Effector memory CD8-positive, alpha-beta T cell (primary cell): Measurements from ENCODE around the gene BPIFB4.

Source experiments
- ATAC-seq: fragments of 150-1000 bp; cut with Tn5 transposase; replicated peaks from 2 replicates; pipeline ENCODE4 v1.10.0; 2021; ENCODE audit warnings: mild to moderate bottlenecking, moderate library complexity
- DNase-seq, 3 experiments: peaks; one replicate each; pipeline ENCODE4 v3.0.0; 2021
- H3K27ac Mint-ChIP-seq, 2 donors: one replicate each; pipeline ENCODE4 v1.8.0; 2022; ENCODE audit warnings: mild to moderate bottlenecking in 2 of 2, mixed read lengths in 2 of 2, moderate library complexity in 2 of 2
- H3K27me3 Mint-ChIP-seq, 2 donors: one replicate each; pipeline ENCODE4 v1.8.0; 2022; ENCODE audit warnings: mixed read lengths in 2 of 2
- H3K36me3 Mint-ChIP-seq: one replicate; pipeline ENCODE4 v1.8.0; 2022; ENCODE audit warnings: mild to moderate bottlenecking, moderate library complexity, mixed read lengths; ENCODE audit not compliant: insufficient read depth
- H3K4me1 Mint-ChIP-seq, 2 donors: one replicate each; pipeline ENCODE4 v1.8.0; 2022; ENCODE audit warnings: low read depth in 2 of 2, mixed read lengths in 2 of 2
- H3K4me3 Mint-ChIP-seq, 2 donors: one replicate each; pipeline ENCODE4 v1.8.0; 2022; ENCODE audit warnings: mild to moderate bottlenecking in 2 of 2, mixed read lengths in 2 of 2, moderate library complexity in 2 of 2
- H3K9me3 Mint-ChIP-seq, 2 donors: one replicate each; pipeline ENCODE4 v1.8.0; 2022; ENCODE audit warnings: mixed read lengths in 2 of 2

Gene BPIFB4

GRCh38 chr20:33124261-33124660, 44.8 kb downstream of the BPIFB4 start:
- Mint-ChIP-seq H3K36me3 (no peaks in the 10 kb centered on the region), H3K9me3 (no peaks in the 10 kb centered on the region), H3K27me3 (peaks cover 32 to 55% of the 10 kb centered on the region in 2 donors), H3K4me3 (no peak overlapping the region), H3K4me1 (peaks cover 0 to 3% of the 10 kb centered on the region in 2 donors), H3K27ac (no peak overlapping the region)
- ATAC-seq (no peak), DNase-seq (no peak)

GRCh38 chr20:33124994-33125393, 45.6 kb downstream of the BPIFB4 start:
- no peak for ATAC-seq
- no peaks in the 10 kb centered on the region for H3K36me3 Mint-ChIP-seq
- no peak for DNase-seq
- no peak overlapping the region for H3K4me3 Mint-ChIP-seq
- H3K27ac Mint-ChIP-seq, result no peak overlapping the region
- peaks cover 37 to 62% of the 10 kb centered on the region in 2 donors for H3K27me3 Mint-ChIP-seq
- H3K9me3 Mint-ChIP-seq, result no peaks in the 10 kb centered on the region
- H3K4me1 Mint-ChIP-seq, result peaks cover 0 to 3% of the 10 kb centered on the region in 2 donors

- Mint-ChIP-seq H3K9me3 (no peaks in the 10 kb centered on the region), H3K4me3 (no peak overlapping the region), H3K4me1 (no peaks in the 10 kb centered on the region), H3K27me3 (peaks cover 37 to 65% of the 10 kb centered on the region in 2 donors), H3K36me3 (no peaks in the 10 kb centered on the region), H3K27ac (no peak overlapping the region)
- ATAC-seq, result no peak
- DNase-seq, result no peak
These were observed 46.5 kb downstream of the BPIFB4 start for GRCh38 chr20:33125983-33126382.

DNA sequence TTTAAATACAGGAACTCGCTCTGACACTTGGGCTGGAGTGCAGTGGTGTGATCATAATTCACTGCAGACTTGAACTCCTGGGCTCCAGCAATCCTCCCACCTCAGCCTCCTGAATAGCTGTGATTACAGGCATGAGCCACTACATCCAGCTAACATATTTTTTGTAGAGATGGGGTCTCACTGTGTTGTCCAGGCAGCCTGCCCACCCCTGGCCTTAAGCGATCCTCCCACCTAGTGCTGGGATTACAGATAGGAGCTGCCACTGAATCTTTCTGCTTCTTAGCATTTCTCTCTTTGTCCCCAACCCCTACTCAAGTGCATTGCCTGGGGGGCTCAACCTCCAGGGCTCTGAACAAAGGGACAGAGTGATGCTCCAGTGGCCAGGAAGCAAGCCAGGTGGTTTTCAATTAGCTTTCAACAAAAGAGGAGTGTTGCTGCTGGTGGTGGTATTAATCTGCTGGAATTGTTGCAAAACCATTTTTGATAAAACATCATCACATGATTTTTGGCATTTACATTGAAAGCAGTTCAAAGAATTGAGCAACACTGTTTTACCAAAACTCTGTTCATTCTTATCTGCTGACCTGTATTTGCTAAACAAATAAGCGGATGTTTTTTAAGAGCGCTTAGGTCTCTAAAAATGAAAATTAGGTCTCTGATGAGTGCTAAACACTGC, 48.1 kb downstream of the BPIFB4 start:
- DNase-seq, result no peak
- Mint-ChIP-seq H3K27me3 (peaks cover 37 to 60% of the 10 kb centered on the region in 2 donors), H3K36me3 (no peaks in the 10 kb centered on the region), H3K4me3 (no peak overlapping the region), H3K4me1 (no peaks in the 10 kb centered on the region), H3K27ac (no peak overlapping the region), H3K9me3 (no peaks in the 10 kb centered on the region)
- no peak for ATAC-seq

DNA sequence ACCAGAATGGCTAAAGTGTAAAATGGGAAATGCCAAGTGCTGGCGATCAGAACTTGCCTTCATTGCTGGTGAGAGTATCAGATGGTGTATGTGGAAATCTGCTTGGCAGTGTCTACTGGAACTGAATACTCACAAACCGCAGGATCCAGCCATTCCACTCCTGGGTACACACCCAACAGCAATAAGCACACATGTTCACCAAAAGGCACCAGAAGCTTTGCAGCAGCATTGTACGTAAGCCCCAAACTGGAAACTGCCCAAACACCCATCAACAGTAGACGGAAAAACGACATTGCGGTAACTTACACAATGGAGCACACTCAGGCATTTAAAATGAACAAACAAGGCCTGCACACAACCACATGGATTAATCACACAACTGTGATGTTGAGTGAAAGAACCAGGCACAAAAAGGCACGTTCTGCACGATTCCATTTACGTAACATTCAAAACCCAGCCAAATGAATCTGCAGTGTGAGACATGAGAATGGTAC, 51.2 kb downstream of the BPIFB4 start:
- Mint-ChIP-seq H3K9me3 (no peaks in the 10 kb centered on the region), H3K27ac (no peak overlapping the region), H3K4me1 (no peaks in the 10 kb centered on the region), H3K4me3 (no peak overlapping the region), H3K27me3 (peaks cover 27 to 44% of the 10 kb centered on the region in 2 donors), H3K36me3 (no peaks in the 10 kb centered on the region)
- DNase-seq, result no peak
- ATAC-seq, result no peak

- Mint-ChIP-seq H3K4me3 (no peak overlapping the region), H3K4me1 (no peaks in the 10 kb centered on the region), H3K27ac (no peak overlapping the region), H3K27me3 (peaks cover 21 to 32% of the 10 kb centered on the region in 2 donors), H3K9me3 (no peaks in the 10 kb centered on the region), H3K36me3 (no peaks in the 10 kb centered on the region)
- ATAC-seq (no peak), DNase-seq (no peak)
These were observed 52.6 kb downstream of the BPIFB4 start for GRCh38 chr20:33131949-33132473.

DNA sequence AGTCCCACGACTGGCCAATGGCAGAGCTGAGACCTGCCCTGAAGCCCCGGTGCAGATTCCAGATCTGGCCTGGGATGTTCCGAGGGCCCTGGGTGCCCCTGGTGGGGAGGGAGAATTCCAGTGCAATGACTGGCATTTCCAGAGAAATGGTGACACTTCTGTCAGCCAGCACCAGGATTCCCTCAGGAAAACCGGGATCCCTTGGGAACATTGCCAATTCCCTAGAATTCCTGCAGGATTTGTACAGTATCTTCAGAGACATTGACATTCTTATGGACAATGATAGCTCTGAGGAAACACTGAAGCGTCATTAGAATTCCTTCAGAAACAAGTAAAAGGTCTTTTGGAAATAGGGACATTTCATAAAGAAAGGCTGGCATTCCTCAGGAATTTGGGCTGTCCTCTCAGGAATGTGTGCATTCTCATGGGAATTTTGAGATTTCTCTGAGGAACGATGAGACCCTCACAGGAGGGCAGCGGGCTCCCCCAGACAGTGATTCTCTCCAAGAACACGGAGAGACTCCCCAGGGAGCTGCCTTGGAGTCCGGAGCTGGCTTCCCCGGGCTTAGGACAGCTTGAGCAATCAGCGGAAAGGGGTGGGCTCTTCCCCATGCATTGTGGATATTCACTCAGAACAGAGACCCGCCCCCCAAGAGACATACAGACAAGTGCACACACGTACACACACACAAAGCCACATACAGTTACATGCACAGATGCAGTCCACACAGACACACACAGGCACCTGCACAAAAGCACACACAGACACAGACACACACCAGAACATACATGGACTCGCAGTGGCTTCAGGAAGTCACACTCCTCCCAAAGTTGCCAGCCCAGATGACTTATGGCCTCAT, 53.3 kb downstream of the BPIFB4 start:
- Mint-ChIP-seq H3K4me1 (no peaks in the 10 kb centered on the region), H3K27me3 (peaks cover 21 to 32% of the 10 kb centered on the region in 2 donors), H3K9me3 (no peaks in the 10 kb centered on the region), H3K36me3 (no peaks in the 10 kb centered on the region), H3K27ac (no peak overlapping the region), H3K4me3 (no peak overlapping the region)
- ATAC-seq, result no peak
- DNase-seq, result no peak

DNA sequence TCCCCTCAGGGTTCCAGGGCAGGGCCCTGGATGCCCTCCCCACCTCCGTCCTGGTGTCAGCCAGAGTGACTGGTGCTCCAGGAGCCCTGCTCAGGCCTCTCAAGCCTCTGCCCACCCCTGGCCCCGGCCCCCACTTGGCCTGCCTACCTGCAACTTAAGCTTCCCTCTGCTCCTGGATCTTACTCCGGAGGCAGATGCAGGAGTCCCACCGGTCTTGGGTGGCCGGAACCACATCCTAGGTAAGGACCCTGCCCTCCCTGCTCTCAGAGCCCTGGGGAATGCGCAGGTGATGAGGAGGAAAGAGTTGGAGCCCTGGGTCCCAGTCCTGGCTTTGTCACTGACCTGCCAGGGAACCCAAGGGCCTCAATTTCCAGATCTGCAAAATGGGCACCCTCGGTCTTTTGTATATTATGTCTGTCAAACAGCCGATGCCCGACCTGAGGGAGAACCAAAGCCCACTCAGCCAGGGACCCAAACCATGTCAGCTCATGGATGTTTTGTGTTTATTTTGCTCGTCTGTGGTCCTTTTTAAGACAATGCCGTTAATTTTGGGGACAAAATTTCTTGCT, 54.0 kb downstream of the BPIFB4 start:
- H3K36me3 Mint-ChIP-seq, result no peaks in the 10 kb centered on the region
- H3K27me3 Mint-ChIP-seq, result peaks cover 21 to 32% of the 10 kb centered on the region in 2 donors
- no peak overlapping the region for H3K4me3 Mint-ChIP-seq
- no peaks in the 10 kb centered on the region for H3K4me1 Mint-ChIP-seq
- DNase-seq (no peak), ATAC-seq (no peak)
- no peaks in the 10 kb centered on the region for H3K9me3 Mint-ChIP-seq
- no peak overlapping the region for H3K27ac Mint-ChIP-seq

- H3K9me3 Mint-ChIP-seq, result no peaks in the 10 kb centered on the region
- H3K27me3 Mint-ChIP-seq, result peaks cover 13 to 14% of the 10 kb centered on the region in 2 donors
- no peak for DNase-seq
- no peaks in the 10 kb centered on the region for H3K4me1 Mint-ChIP-seq
- no peak overlapping the region for H3K27ac Mint-ChIP-seq
- H3K36me3 Mint-ChIP-seq, result no peaks in the 10 kb centered on the region
- ATAC-seq, result no peak
- H3K4me3 Mint-ChIP-seq, result no peak overlapping the region
These were observed 57.8 kb downstream of the BPIFB4 start for GRCh38 chr20:33137195-33137594.

- Mint-ChIP-seq H3K4me3 (no peak overlapping the region), H3K36me3 (no peaks in the 10 kb centered on the region), H3K4me1 (no peaks in the 10 kb centered on the region), H3K9me3 (no peaks in the 10 kb centered on the region), H3K27me3 (peaks cover 6 to 19% of the 10 kb centered on the region in 2 donors), H3K27ac (no peak overlapping the region)
- ATAC-seq (no peak), DNase-seq (no peak)
These were observed 60.0 kb downstream of the BPIFB4 start for GRCh38 chr20:33139467-33139866.

GRCh38 chr20:33145521-33145920, 66.1 kb downstream of the BPIFB4 start:
- H3K27me3 Mint-ChIP-seq, result peaks cover 47 to 58% of the 10 kb centered on the region in 2 donors
- H3K4me3 Mint-ChIP-seq, result no peak overlapping the region
- no peaks in the 10 kb centered on the region for H3K36me3 Mint-ChIP-seq
- no peak overlapping the region for H3K27ac Mint-ChIP-seq
- no peaks in the 10 kb centered on the region for H3K4me1 Mint-ChIP-seq
- ATAC-seq, result no peak
- peaks cover 0 to 2% of the 10 kb centered on the region in 2 donors for H3K9me3 Mint-ChIP-seq
- no peak for DNase-seq

DNA sequence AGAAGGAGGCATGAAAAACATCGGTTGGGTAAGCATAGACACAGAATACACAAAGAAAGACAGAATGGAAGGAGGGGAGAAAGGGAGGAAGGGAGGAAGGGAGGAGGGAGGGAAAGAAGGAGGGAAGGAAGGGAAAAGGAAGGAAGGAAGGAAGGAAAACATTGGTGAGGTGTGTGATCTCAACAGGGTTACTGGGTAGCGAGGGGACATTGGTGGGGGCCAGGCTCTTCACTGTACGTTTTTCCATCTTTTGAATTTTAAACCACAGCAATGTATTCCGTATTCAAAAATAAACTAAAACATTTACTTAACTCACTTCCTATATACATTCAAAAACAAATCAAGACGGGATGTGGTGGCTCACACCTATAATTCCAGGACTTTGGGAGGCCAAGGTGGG, 67.9 kb downstream of the BPIFB4 start:
- no peak overlapping the region for H3K4me3 Mint-ChIP-seq
- peaks cover 47 to 64% of the 10 kb centered on the region in 2 donors for H3K27me3 Mint-ChIP-seq
- DNase-seq, result no peak
- no peak overlapping the region for H3K27ac Mint-ChIP-seq
- H3K36me3 Mint-ChIP-seq, result no peaks in the 10 kb centered on the region
- H3K4me1 Mint-ChIP-seq, result no peaks in the 10 kb centered on the region
- ATAC-seq, result no peak
- peaks cover 0 to 2% of the 10 kb centered on the region in 2 donors for H3K9me3 Mint-ChIP-seq

DNA sequence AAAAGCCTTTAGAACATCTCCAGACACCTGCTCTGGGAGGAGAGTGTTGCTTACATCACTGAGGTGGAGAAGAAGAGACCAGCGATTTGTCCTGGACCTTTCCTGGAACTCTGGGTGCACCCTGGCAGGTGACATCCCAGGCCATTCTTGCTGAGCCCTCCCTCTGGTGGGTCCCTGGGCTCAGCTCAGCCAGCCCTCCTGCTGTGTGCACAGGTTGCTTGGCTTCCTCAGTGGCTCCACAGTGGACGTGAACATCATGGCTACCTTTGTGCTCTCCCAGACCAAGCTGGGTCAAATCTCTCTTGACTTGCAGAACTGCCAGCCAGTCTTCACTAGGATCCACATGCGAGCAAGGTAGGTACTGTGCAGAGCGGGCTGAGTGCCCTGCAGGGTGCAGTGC, 68.6 kb downstream of the BPIFB4 start:
- Mint-ChIP-seq H3K9me3 (peaks cover 0 to 2% of the 10 kb centered on the region in 2 donors), H3K27me3 (peaks cover 52 to 67% of the 10 kb centered on the region in 2 donors), H3K36me3 (no peaks in the 10 kb centered on the region), H3K4me1 (no peaks in the 10 kb centered on the region), H3K27ac (no peak overlapping the region), H3K4me3 (no peak overlapping the region)
- no peak for DNase-seq
- ATAC-seq, result no peak
